Stimulated activated CD8-positive, alpha-beta memory T cell treated with anti-CD3 and anti-CD28 coated beads, Interleukin-2, amount 100 ng/mL, for 1 hour (primary cell): ENCODE measurements around the gene DOCK6.
"Not testable (repeated sequence)": the region's sequence is repeated elsewhere in the genome, so short reads cannot be mapped to it uniquely, and the experiment has no call there.

Experiments used
- DNase-seq, 2 donors: peaks; one replicate each; pipeline ENCODE4 v3.0.0-alpha.2; 2020; ENCODE audit warnings: low read depth in 2 of 2

Gene DOCK6

GRCh38 chr19:11174336-11174735 lies 88.0 kb downstream of the DOCK6 start:
- no peak for DNase-seq

DNA sequence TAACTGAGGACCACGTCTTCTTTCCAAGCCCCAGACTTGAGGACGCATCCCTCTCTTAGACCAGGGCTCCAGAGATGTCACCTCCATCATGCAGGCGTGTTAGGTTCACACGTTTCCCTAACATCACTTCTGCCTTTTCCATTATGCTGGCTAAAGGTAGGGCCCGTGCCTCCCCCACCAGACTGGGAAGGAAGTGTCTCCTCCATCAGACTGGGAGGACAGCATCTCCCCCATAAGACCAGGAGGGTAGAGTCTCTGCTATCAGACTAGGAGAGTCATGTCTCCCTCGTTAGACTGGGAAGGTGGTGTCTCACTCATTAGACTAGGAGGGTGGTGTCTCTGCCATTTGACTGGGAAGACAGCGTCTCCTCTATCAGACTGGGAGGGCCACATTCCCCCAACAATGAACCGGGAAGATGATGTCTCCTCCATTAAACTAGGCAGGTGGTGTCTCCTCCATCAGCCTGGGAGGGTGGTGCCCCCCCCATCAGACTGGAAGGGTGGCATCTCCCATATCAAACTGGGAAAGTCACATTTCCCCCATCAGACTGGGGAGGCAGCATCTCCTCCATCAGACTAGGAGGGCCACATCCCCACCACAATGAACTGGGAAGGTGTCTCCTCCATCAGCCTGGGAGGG lies 88.7 kb downstream of the DOCK6 start:
- no peak for DNase-seq

DNA sequence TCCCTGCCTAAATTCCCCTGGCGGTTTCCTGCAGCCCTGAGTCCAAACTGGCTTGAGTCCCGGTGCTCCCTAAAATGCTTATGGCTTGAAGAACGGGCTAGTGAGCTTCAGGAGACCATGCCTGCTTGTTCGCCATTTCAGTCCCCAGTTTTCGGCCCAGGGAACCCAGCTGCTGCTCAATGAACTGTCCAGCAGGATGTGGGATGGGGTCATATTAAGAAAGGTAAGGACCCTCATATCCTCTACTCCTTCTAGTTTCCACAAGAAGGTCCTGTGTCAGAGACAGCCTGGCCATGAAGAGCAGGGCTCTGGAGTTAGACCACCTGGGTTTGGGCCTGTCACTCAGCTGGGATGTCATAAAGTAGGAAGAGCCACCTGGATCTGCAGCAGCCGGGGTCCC lies 89.7 kb downstream of the DOCK6 start:
- no peak for DNase-seq

GRCh38 chr19:11171144-11171543 lies 91.2 kb downstream of the DOCK6 start:
- no peak for DNase-seq

- no peak for DNase-seq
Observed at GRCh38 chr19:11169896-11170678, 92.2 kb downstream of the DOCK6 start.

- no peak for DNase-seq
Observed at GRCh38 chr19:11168568-11168967, 93.8 kb downstream of the DOCK6 start.

GRCh38 chr19:11166281-11167142 lies 95.8 kb downstream of the DOCK6 start:
- DNase-seq, result no peak

GRCh38 chr19:11165486-11166030 lies 96.8 kb downstream of the DOCK6 start:
- no peak for DNase-seq

- DNase-seq, result no peak
Observed at GRCh38 chr19:11164879-11165406, 97.4 kb downstream of the DOCK6 start.

DNA sequence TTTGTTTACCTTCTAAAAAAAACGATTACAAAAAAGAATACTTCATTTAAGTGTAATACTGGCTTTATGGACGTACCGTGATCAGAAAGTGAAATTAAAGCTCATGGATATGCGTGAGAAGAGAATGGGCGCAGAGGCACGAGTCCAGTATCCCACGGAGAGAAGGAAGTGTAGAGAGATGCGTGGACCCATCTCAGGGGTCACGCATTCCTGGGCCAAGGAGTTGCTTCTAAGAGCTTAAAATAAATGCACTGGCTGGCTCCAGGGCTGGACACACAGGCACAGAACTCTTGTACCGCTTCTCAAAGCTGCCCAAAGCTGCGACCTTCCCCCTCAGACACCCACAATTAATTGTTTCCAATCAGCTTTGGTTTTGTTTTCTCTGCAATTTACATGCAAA lies 98.0 kb downstream of the DOCK6 start:
- no peak for DNase-seq

DNA sequence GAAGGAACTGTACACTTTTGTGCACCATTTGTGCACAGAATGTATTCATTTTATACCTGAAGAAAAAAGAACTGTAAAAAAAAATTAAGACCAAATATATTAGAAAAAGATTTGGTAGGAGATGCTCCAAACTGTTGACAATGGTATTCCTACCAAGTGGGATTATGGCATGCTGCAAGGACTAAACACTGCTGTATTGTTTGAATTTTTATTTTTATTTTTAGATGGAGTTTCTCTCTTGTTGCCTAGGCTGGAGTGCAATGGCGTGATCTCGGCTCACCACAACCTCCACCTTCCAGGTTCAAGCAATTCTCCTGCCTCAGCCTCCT lies 101.9 kb downstream of the DOCK6 start:
- DNase-seq, result not testable (repeated sequence)

GRCh38 chr19:11159598-11160439 lies 102.5 kb downstream of the DOCK6 start:
- no peak for DNase-seq

GRCh38 chr19:11155373-11156120 lies 106.8 kb downstream of the DOCK6 start, which contains the start of gene SPC24:
Gene SPC24, minus strand, starts transcription at chr19:11155782. Its CDS starts 6 bp downstream, at chr19:11155776.
- peak; percentile 76 to 78 for DNase-seq

- no peak for DNase-seq
Observed at GRCh38 chr19:11154683-11155047, 107.7 kb downstream of the DOCK6 start.

DNA sequence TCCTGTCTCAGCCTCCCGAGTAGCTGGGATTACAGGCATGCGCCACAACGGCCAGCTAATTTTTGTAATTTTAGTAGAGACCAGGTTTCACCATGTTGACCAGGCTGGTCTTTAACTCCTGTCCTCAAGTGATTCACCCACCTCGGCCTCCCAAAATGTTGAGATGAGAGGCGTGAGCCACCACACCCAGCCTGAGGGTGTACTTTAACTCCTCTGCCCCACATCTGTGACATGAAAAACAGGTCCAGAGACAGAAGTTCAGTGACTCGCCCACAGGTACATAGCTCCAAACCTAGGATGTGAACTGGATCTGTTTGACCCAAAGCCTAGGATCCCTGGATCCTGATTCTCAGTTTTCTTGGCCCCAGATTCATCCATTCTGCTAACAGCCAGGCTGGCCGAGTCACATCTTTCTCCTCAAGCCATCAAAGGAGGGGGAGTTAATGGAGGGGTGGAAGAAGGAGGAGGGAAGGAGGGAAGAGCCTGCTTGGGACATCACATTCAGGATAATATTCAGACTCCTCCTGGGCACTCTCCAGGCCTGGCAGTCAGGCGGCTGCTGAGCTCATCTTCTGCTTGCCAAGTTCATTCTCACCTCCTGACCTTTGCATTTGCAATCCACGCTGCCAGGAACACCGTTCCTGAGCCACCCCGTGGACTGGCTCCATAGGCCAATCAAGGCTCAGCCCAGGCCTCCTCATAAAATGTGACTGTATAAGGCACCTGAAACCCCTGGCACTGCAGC lies 109.8 kb downstream of the DOCK6 start:
- DNase-seq, result no peak

DNA sequence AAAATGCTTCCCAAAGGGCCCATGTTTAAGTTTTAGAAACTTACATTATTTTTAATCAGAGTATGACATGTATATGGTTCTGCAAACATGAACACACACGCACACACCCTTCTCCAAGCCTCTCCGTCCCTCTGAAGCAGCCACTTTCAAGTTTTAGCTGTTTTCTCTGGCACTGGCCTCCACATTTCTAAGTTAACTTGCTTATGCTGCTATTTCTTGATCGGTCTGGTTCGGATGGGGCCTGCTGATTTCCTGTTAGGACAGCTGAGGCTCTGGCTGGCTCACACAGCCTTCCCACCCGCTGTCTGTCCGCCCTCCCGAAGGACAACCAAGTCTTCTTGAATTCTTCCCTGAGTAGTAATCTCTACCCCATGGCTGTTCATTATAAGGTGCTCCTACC lies 111.1 kb downstream of the DOCK6 start:
- no peak for DNase-seq
